ENCODE results near the gene SYNE2.
"Not testable (repeated sequence)": the region's sequence is repeated elsewhere in the genome, so short reads cannot be mapped to it uniquely, and the experiment has no call there.

Gene SYNE2

DNA sequence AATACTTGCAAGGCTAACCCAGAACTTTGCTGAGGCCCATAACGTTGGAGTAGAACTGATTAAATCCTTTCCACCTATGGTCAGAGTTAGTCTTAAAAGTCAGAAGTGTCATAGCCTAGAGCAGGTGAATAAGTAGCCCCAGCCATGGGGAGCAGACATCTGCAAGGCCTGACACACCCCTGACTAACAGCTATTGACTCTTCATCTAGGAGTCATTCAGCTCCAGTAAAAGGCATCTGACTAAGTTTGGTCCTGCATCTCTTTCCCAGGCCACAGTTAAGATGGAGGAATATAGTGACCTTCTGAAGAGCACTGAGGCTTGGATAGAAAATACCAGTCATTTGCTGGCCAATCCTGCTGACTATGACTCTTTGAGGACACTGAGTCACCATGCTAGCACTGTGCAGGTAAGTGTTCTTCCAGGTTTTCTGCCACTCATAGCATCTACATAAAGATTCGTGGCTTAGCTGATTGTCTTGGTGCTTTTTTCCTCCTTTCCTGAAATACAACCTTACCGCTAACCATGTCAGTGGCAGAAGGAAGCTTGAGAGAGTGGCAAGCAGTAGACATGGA, 228.5 kb downstream of the SYNE2 start:
- DNase-seq (ENCODE audit: low spot score) = no peak

DNA sequence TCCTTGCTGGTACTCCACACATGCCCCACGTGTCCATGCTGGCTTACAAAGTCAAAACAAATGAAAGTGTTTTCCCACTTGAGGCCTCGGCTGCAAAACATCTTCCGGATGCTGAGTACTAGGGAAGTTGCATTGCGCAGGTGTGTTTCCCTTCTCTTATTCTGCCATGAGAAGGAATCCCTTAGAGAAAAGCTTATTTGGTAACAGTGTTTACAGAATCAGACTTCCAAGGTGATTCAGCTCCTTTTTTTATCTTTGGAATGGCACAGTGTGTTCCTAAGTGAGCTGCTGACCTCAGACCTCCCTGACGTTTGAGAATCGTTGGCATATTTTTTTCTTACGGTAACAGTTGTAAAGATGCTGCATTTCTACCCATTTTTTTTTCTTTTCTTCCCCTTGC, 230.0 kb downstream of the SYNE2 start:
- DNase-seq (ENCODE audit: low spot score) = no peak

DNA sequence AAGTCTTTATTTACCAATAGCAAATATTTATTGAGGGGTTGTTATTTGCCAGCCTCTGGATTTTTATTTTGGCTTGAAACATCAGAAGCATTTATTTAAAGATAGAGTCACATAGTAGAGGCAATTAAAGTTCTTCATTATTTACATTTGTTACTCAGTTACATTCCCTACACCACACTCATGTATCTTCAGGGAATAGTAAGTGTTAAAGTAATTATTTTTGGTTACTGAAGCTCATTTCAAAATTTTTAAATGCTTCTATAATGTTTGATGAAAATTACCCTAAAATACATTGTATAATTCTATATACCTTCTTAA, 235.8 kb downstream of the SYNE2 start:
- no peak for DNase-seq (ENCODE audit: low spot score)

DNA sequence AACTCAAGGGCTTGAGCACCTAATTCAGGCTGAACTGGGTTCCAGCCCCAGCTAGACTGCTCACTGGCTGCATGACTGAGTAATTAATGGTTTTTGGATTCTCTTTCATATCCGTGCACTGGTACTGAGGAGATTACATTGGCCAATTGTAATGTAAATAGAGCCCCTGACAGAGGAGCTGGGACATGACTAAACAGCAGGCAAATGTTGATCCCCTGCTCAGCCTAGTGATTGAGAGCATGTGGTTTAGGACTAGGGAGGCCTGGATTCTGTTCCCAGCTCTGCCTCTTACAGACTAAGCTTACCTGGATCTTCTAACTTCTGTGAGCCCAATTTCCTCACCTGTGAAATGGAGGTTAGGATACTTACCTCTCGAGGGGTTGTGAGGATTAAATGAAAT, 237.1 kb downstream of the SYNE2 start:
- no peak for DNase-seq (ENCODE audit: low spot score)

- no peak for DNase-seq (ENCODE audit: low spot score)
Observed at GRCh38 chr14:64091217-64091616, 238.4 kb downstream of the SYNE2 start.

- no peak for DNase-seq (ENCODE audit: low spot score)
Observed at GRCh38 chr14:64092338-64092737, 239.5 kb downstream of the SYNE2 start.

DNA sequence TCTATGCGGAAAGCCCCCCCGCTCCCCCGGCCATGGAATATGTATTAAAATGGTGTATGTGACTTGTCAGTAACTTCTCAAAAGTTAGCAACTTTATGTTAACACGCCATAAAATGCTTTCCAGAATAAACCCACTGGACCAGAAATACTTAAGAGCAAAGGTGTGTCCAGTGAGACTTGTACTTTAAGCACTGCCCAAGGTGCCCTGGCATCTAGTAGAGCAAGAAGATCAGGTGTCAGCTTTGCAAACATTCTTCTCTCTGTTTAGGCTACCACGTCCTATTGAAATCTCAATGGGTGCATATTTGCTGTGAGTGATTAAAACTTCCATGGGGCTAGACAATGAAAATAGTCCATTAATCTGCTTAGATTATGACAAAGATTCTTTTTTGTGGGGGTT, 240.1 kb downstream of the SYNE2 start:
- no peak for DNase-seq (ENCODE audit: low spot score)

- no peak for DNase-seq (ENCODE audit: low spot score)
Observed at GRCh38 chr14:64095620-64096019, 242.8 kb downstream of the SYNE2 start.

DNA sequence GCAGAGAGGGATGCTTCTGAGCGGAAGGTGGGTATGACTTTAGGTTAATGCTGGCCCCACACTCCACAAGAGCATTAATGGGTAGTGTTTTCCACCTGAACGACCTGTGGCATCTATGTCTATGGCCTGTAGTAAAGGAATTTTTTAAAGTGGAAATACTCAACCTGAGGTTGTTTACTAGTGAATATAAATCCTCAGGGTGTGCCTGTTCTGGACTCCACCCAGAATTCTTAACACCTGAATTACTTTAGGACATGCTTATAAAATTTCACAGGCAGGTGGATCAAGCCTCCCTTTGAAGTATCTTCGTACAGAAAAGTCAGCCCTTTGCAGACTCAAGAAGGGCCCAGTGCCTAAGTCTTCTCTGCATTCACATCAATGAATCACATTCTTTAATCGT, 245.3 kb downstream of the SYNE2 start:
- no peak for DNase-seq (ENCODE audit: low spot score)

DNA sequence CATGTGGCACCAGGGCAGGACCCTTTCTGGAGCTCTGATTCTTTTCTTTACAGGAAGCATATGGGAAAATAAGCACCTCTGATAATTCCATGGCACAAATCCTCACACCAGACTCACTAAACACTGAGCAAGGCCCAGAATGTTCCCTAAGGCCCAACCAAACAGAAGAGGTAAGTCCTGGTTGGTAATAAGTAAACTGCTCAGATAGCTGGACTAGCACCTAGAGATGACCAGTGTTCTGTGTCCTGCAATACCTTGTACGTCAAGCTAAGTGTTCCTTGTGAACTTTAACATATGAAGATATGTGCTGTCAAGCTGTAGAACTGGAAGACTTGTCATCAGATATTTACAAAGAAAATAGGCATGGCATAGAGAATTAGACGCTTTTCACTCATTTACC, 254.6 kb downstream of the SYNE2 start:
- DNase-seq (ENCODE audit: low spot score) = no peak

GRCh38 chr14:64109819-64110554, 257.2 kb downstream of the SYNE2 start:
- no peak for DNase-seq (ENCODE audit: low spot score)

GRCh38 chr14:64110802-64111201, 258.0 kb downstream of the SYNE2 start:
- DNase-seq (ENCODE audit: low spot score) = no peak

GRCh38 chr14:64112867-64113678, 260.3 kb downstream of the SYNE2 start:
- DNase-seq (ENCODE audit: low spot score) = no peak

DNA sequence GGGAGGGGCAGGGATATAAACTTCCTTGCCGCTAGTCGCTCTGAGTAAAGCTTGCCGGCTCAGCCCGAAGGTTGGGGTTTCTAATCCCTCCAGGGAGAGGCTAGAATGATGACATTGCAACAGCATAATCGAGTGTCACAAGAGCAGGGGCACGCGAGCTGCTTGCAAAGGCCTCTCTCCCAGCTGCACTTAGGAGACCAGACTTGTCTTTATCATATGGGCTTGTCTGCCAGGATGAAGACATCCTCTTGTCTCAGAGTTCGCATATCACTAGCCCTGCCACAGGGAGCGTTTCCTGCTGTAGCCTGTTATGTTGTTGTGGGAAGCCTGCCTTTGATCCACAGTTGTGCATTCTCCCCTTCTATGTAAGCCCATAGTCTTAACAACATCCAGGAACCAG, 261.4 kb downstream of the SYNE2 start:
- no peak for DNase-seq (ENCODE audit: low spot score)

DNA sequence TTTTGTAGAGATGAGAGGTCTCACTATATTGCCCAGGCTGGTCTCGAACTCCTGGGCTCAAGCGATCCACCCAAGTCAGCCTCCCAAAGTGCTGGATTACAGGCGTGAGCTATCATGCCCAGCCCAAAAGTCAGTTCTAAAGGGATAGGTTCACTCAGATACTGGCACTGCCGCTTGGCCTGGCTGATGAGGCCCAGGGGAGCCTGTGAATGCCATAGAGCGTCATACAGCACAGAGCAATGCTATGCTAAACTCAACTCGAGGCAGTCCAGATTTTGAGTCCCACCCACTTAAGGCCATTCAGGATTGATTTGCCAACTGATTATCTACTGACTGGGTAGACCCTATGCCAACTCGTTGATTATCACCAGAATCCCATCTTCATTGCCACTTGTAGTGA, 262.0 kb downstream of the SYNE2 start:
- DNase-seq (ENCODE audit: low spot score) = no peak

GRCh38 chr14:64115401-64115800, 262.6 kb downstream of the SYNE2 start:
- no peak for DNase-seq (ENCODE audit: low spot score)

DNA sequence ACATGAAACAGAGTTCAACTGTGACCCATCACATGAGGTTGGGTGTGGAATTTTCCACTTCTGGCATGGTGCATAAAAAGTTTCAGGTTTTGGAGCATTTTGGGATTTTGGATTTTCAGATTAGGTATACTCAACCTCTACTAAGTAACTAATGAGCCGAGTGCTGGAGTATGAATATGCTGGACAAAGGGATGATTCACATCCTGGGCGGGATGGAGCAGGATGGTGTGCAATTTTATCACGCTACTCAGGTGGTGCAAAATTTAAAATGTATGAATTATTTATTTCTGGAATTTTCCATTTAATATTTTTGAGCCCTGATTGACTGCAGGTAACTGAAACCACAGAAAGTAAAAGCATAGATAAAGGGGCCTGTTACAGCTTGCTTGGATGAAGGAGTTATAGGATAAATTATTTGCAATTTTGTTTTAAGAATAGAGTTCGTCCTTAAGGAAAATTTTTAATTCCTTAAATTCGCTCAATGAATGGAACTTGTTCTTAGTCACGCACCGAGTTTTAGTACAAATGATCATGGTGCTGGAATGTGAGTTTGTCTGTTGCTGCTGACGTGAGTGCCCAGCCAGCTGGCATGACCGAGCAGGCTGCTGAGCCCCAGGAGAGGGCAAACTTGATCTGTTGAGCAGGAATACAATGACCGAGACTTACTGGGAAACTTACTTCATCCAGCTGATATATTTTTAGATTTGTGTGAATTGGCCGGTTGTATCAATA, 265.0 kb downstream of the SYNE2 start:
- DNase-seq (ENCODE audit: low spot score) = no peak

- not testable (repeated sequence) for DNase-seq (ENCODE audit: low spot score)
Observed at GRCh38 chr14:64118403-64118742, 265.6 kb downstream of the SYNE2 start.

DNA sequence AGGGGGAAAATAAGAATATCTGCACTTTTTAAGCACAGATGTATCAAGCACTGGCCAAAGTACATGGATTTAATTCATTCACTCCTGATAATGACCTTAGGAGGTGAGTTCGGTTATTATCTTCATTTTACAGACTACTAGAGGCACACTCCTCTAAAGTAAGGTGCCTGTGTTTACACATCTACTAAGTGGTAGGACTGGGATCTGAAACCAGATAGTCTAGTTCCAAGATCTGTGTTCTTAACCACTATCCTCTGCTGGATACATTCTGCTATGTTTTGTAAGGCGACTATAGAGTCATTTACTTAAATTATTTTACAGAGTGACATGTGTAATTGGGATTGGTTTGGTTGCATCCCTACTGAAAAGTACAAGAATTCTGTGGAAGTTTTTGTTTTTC, 266.1 kb downstream of the SYNE2 start:
- DNase-seq (ENCODE audit: low spot score) = no peak

DNA sequence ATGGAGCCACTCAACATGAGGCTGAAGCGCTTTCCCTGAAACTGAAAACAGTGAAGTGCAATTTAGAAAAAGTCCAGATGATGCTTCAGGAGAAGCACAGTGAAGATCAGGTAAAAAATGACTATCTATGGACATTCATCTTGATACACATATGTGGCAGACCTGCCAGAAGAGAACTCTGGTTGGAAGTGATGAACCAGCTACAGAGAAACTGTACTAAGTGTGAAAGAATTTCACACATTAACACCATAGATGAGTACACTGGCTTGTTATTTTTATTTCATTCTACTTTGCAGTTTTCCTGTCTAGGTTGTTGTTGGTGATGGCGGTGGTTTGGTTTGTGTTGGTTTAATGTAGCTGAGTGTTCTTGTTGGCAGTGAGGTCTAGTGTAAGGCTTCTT, 266.7 kb downstream of the SYNE2 start:
- no peak for DNase-seq (ENCODE audit: low spot score)

DNA sequence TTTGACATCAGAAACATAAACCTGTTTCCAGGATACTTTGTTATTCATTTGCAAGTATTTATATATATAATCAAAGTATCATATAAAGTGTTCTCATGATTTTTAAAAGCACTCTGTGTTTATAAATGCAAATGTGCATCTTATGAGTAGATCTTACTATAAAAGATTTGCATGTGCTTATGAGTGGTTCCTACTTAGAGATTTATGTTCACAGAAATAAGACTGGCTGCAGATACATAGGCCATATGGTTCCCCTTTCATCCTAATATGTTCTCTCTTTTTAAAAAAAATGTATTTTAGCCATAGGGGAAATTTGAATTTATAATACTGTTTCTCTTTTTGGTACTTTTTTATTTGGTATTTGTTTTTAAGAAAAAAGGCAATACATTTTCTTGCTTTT, 267.2 kb downstream of the SYNE2 start:
- DNase-seq (ENCODE audit: low spot score) = no peak

DNA sequence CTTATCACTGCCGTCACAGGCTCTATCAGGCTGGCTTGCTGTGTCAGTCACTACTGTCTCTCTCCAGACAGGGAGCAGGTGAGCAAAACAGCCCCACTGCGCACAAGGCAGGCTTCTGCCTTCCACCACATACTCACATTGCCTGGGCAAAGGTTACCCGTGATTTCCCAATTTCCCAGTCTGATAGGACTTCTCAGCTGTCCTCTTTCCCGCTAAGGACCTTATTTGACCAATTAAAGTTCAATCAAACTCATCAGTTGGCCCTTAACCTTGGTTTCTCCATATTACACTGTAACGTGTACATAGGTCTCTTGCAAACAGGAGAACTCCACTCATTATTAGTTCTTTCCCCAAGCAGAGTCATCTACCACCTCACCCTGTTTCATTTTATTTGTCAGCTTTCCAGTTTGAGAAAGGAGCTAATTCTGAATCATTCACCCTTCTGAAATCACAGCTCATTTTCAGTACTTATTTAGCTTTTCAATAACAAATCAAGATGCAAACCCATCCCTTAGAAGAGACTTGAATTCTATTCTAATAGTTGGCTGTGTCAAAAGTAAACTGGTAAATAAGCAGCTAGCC, 270.5 kb downstream of the SYNE2 start:
- DNase-seq (ENCODE audit: low spot score) = no peak

- DNase-seq (ENCODE audit: low spot score) = no peak
Observed at GRCh38 chr14:64125270-64125669, 272.5 kb downstream of the SYNE2 start.
